Gastrocnemius medialis (tissue), 4 donors: Measurements from ENCODE around the gene TRPM4.

ENCODE experiments used
- CTCF ChIP-seq, 5 experiments: fragments of 450-650 bp in 3 of 5; fragments of 200-600 bp in 2 of 5; sonication (generic) in 2 of 5; IDR thresholded peaks in 4 of 5; conservative IDR thresholded peaks in 1 of 5; 1 replicate in 4 of 5; 2 replicates in 1 of 5; pipeline ENCODE4 v1.5.1; 2016 to 2019; ENCODE audit warnings: antibody characterized with exemption in 5 of 5, mild to moderate bottlenecking in 3 of 5, moderate library complexity in 3 of 5
- POLR2A ChIP-seq, 2 donors: fragments of 450-650 bp; IDR thresholded peaks; one replicate each; pipeline ENCODE4 v1.6.1; 2017; ENCODE audit warnings: antibody characterized with exemption in 2 of 2, mild to moderate bottlenecking in 2 of 2, moderate library complexity in 2 of 2

GRCh38 chr19:49148044-49148682 is 9.4 kb upstream of the TRPM4 start:
- TF ChIP-seq CTCF (IDR thresholded peaks at IDR 0.05 in 4 of 5, conservative IDR thresholded peaks at IDR 0.05 in 1 of 5) (no peak), POLR2A (IDR thresholded peaks at IDR 0.05) (no peak)
